NCI-H2107 treated with DMSO at 0.1 percent for 48 hours (cell line): ENCODE data around the gene GTF2F2.

ENCODE experiments used
- DNase-seq: peaks from one replicate; lab custom pipeline; 2025; ENCODE audit not compliant: unreplicated experiment; lab: John Stamatoyannopoulos, UW

GTF2F2 gene

DNA sequence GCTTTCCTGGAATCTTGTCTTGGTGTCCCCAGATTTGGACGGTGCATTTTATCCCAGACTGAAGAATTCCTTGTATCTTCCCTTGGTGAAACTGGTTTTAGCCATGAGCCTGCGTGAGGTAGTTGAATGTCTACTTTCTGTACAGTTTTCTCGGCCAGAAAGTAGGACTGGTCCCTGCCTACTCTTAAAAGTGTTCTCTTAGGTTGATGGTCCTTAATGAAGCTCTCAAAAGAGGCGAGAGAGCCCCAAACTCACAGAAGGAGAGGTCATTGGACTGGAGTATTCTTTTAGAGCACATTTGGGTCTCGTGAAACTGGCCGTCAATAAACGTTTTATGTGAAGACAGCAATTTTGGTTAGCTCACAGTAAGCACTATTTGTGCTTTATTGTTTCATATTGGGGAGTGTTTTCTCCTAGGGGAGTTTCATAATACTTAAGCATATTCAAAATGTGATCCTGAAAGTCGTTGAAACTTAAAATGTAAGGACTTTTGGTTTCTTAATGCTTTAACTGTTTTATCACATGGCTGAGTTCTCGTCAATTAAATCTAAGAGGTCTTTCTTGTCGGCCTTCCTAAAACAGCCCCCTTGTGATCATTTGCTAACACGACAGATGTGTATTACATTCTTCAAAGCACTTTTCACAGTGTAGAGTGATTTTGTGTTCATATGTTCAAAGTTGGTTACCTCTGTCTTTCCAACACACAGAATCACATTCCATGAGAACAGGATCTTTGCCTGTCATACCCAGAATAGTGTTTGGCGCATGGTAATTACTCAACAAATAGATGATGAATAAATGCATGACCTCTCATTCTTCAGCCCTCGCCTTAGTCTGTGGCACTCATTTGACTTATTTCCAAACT lies 889 bp downstream of the GTF2F2 start:
- DNase-seq: peak; percentile 37

- no peak for DNase-seq
Observed at GRCh38 chr13:45122941-45123340, 2.6 kb downstream of the GTF2F2 start.

- no peak for DNase-seq
Observed at GRCh38 chr13:45132369-45133064, 12.2 kb downstream of the GTF2F2 start.

DNA sequence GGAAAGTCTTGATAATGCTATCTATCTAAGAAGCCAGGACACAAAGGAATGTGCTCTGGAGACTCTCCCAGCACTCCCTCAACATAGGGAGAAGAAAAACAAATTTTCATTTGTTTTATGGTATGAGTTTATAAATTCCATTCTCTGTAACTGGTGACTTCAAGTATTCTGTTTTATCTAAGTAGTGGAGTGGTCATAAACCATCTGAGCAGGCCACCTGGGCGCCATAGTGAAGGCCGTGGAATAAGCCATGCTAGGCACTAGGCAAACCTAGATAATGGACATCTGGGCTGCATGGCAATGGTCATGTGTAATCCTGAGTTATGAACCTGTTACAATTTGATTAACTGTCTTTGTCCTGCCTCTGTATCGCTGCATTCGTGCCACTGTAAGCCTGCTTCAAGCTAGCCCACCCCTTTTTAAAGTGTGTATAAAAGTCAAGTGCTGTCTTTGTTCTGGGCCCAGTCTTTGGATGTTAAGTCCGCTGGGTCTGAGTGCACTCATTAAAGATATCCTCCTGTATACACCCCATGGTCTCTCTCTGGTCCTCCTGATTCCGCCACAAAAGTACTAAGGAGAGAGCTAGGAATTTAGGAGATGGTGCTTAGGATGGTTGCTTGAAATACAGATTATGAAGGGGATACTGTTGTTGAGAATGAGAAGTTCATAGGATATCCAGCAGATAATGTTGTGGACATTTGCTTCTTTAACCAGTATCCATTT lies 13.2 kb downstream of the GTF2F2 start:
- DNase-seq: no peak

DNA sequence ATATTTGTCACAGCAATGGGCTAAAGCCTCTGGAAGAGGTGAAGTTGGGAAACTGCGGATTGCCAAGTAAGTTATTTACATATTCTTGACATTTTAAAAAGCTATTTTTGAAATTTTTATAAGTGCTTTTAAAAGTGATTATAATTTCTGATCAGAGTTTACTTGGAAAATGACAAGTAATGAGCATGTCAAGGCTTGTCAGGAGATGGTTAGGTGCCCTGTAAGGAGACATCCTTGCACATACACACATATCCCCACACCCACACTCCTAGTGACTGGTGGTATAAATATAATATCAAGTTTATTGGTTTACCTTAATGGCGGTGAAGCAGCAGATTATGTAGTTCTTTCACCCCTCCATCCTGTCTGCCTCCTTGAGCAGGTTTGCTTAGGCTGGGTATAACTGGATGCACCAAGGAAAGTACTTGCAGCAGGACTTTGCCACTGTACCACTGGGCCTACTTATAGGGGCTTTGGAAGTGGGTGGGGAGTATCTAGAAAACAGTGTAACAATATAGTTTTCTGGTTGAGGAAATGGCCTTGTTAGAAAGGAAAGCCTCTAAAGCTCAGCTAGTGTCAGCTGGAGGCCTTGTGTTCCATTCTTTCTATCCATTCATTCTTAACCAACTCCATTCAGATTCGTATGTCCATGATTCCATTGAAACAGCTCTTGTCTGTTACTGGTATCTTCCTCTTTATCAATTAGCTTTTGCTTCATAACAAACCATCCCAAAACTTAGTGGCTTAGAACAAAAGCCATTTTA lies 16.6 kb downstream of the GTF2F2 start:
- DNase-seq: no peak

DNA sequence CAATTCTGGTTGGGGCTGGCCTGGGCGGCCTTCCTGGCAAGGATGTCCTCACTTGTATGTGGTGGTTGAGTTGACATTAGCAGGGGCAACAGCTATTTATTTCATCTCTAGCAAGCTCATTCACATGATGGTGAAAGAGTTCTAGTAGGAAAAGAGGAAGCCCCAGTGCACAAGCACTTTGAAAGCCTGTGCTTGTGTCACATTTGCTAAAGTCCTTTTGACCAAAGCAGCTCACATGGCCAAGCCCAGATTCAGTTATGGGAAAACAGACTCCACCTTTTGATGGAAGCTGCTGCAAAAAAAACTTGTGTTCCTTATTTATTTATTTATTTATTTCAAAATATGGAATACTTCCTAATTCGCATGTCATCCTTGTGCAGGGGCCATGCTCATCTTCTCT lies 17.2 kb downstream of the GTF2F2 start:
- DNase-seq: no peak

DNA sequence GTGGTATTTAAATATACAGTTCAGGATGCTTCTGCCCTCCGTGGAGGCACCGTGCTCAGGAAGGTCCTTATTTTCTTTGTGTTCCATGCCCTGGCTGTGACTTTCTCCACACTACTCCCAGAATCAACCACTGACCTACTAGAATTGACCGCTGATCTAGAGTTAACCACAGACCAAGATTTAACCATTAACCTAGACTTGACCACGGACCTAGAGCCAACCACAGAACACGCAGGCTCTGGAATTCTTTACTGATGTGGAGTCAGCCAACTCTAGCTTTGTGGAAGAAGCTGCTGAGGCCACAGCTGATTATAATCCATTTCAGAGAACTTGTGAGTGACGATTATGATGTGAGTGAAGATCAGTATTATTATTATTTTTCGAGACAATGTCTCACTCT lies 18.0 kb downstream of the GTF2F2 start:
- DNase-seq: no peak

DNA sequence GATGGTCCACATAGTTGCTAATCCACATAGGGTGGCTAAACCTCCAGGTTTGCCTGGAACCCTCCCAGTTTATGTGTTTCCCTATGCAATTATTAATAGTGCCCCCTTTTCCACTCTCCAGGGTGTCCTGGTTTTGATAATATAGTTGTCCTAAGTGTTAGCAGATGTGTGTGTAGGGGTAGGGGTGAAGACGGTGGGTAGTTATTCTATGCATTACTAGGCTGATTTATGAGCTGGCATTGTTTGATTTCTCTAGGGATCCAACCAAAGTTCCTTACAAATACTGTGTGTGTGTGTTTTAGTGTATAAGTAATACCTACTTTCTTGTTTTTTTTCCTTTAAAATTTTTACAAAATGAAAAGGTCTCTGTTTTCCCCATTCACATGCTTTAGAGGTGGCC lies 21.1 kb downstream of the GTF2F2 start:
- no peak for DNase-seq

DNA sequence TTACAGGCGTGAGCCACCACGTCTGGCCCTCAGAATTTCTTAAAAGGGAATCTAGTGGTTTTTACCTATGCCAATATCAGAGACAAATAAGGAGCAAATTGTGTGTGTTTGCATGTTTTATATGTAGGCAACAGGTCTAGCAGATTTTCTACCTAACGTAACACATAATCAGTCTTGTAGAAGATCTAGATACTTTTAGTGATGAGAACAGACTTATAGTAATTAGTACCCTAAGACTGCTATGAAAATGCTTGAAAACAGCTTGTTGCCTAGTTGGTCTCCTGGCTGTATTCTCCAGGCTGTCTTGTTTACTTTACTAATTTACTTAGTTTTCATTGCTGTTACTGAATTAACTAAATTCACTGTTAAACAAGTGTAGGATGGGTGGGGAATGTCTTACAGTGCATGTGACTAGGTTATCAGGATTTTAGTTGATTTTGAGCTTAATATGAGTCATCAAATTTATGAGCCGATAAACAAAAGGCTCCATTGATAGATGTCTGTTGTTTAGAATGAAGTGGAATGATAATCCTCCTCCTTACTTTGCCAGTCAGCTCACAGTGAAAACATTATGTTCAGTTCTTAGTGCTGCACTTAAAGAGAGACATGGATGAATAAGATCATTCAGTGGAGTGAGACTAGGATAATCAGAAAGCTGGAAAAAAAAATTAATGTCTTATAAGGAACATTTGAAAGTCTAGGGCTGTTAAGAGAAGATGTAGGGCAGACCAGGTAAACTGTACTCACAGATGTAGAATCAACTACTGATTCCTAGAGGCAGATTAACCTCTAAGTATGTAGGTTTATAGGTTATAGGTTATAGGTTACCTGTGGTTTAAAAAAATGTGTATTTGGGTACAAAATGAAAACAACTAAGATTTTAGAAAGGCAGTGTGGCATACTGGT lies 22.4 kb downstream of the GTF2F2 start:
- no peak for DNase-seq

DNA sequence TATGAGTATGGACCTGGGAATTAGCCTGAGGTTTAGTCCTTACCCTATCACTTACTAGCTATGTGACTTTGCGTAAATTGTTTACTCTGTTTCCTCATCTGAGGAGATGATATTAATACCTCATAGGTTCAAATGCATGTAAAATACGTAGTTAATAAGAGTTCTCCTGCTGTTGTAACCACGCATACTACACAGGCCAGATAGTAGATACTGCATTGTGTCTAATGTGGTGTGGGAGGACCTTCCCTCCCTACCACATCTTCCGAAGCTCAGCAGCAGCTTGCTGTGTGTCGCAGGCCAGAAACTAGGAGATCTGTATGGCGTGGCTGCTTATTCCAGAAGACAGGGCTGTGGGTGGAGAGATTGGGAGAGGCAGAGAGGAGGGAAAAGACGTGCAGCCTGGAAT lies 23.0 kb downstream of the GTF2F2 start:
- no peak for DNase-seq

DNA sequence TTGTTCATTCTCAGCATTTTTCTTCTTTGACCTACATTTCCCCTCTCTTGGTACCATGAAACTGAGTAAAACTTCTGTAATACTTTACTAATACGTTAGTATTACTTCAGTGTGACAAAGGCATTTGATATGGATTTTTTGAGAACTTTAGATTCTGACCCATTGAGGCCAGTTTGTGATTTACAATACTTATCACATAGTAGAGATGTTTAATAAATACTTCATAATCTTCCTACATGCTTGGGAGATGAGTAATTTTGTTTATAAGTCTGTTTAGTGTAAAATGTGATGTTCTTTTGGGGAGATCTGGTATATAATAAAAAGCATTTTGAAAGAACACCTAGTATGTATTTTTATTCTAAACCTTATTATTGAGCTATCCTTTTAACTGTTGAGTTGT lies 29.7 kb downstream of the GTF2F2 start:
- DNase-seq: no peak

DNA sequence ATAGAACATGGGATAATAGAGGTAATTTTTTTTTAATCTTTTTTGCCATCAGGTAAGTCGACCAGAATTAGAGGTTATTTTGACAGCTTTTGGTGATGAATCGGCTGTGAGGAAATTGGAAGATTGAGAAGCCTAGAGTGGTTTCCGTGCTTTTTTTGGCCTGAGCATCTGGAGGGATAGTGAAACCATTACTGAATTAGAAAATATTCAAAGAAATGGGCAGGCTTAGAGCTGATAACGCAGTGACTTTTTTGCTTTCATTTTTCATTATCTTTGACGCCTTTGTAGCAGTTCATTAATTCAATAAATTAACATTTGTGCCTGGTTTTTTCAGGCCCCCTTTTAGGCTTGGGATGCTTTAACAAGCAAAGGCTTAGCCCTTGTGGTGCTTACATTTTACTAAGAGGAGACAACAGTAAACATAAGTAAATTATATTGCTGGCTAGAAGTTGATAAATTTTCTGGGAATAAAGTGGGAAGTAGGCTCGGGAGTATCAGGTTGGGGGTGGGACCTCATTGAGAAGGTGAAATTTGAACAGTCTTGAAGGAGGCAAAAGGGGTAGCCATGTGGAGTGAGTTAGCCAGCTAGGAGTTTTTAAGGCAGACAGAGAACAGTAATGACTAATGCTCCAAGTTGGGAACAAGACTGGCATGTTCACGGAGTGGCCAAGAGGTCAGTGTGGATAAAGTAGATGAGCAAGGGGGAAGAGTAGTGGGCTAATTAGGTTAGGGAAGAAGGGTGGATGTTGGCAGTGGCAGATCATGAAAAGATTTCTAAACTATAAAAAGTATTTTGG lies 36.5 kb downstream of the GTF2F2 start:
- no peak for DNase-seq

DNA sequence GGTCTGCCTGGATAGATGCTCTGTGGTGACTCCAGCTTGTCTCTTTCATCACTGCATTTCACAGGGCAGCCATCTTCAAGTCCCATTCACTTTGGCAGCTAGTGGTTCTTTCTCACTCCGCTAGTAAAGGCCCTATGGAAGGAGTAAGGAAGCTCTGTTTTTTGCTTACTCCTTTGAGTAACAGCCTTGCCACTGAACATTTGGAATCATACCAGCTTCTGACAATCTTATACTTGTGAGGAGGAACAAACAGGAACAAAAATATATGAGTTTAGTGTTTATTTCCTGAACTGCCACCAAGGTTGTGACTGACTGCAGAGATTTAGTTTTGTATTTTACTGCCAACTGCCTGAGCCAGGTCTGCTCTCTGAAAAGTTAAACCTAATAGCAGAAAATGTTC lies 41.9 kb downstream of the GTF2F2 start:
- DNase-seq: no peak

DNA sequence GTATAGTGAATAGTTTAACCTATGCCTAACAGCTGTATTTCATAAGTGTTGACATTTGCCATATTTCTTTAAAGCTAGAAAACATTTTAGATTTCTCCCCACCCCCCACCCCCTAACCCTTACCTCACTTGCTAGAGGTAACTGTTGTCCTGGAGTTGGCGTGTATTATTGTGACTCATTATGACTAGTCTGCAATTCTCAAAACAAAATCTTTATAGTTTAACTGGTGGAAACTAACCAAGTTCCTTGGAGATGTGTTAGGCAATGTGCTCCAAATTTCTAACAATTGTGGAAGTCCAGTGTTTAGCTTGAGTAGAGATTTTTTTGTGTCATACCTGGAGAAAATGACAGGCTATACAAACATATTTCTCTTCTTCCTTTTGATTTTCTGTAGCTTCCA lies 42.5 kb downstream of the GTF2F2 start:
- DNase-seq: no peak

- no peak for DNase-seq
Observed at GRCh38 chr13:45166858-45167257, 46.5 kb downstream of the GTF2F2 start.

GRCh38 chr13:45167611-45168554 lies 47.6 kb downstream of the GTF2F2 start:
- DNase-seq: no peak

DNA sequence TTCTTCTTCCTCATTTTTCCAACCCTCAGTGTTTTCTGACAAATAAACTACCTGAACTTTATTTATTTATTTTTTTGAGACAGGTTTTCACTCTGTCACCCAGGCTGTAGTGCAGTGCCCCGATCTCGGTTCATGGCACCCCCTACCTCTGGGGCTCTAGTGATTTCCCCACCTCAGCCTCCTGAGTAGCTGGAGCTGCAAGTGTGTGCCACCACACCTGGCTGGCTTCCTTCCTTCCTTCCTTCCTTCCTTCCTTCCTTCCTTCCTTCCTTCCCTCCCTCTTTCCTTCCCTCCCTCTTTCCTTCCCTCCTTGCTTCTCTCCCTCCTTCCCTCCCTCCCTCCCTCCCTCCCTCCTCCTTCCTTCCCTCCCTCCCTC lies 48.2 kb downstream of the GTF2F2 start:
- DNase-seq: no peak

- DNase-seq: no peak
Observed at GRCh38 chr13:45174478-45174877, 54.2 kb downstream of the GTF2F2 start.
